HG02840 (cell line): ENCODE data around the gene LAGE3.
"Not testable (repeated sequence)": the region's sequence is repeated elsewhere in the genome, so short reads cannot be mapped to it uniquely, and the experiment has no call there.

Experiments
- ATAC-seq: cut with Tn5 transposase; IDR thresholded peaks from one replicate; pipeline ENCODE4 v1.9.1; 2021; ENCODE audit warnings: mild to moderate bottlenecking, moderate library complexity, moderate number of reproducible peaks; ENCODE audit not compliant: unreplicated experiment, low FRiP score

LAGE3 gene

DNA sequence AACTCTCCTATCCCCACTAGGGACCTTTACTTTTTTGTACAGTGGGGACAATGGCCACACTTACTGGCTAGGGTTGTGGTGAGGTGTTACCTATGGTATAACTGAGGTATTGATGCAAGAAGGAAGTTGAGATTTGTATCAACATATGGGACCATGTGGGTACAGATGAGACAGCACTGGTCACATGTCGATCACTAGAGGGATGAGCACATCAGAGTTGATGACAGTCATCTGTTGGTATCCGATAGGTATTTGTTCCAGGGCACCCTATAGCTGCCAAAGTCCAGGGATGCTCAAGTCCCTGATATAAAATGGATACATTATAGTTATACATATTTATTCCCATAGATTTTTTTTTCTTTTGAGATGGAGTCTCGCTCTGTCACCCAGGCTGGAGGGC, 23.9 kb upstream of the LAGE3 start:
- no peak for ATAC-seq

DNA sequence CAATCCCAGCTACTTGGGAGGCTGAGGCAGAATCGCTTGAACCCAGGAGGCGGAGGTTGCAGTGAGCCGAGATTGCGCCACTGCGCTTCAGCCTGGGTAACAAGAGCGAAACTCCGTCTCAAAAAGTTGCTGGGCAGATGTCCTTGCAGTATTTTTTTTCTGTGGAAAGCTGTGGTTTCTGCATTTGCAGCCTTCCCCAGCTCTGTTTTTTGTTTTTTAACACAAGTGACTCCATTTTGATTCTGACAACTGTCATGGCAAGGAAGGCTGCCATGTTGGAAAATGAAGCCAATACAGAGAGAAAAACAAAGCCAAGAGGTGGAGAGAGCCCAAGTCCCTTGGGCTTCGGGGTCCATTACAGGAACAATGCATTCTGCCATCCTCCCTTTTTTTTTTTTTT, 23.0 kb upstream of the LAGE3 start:
- no peak for ATAC-seq

DNA sequence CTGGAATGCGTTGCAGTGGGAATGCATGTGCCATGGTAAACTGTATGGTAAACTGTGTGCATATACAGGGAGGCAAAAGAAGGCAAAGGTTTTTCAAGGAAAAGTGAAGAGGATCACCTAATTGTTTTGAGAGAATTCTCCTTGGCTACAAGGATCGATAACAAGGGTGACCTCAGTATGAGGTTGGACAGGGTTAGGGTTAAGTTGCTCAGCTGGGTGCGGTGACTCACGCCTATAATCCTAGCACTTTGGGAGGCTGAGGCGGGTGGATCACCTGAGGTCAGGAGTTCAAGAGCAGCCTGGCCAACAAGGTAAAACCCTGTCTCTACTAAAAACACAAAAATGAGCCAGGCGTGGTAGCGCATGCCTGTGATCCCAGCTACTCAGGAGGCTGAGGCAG, 22.3 kb upstream of the LAGE3 start:
- not testable (repeated sequence) for ATAC-seq

DNA sequence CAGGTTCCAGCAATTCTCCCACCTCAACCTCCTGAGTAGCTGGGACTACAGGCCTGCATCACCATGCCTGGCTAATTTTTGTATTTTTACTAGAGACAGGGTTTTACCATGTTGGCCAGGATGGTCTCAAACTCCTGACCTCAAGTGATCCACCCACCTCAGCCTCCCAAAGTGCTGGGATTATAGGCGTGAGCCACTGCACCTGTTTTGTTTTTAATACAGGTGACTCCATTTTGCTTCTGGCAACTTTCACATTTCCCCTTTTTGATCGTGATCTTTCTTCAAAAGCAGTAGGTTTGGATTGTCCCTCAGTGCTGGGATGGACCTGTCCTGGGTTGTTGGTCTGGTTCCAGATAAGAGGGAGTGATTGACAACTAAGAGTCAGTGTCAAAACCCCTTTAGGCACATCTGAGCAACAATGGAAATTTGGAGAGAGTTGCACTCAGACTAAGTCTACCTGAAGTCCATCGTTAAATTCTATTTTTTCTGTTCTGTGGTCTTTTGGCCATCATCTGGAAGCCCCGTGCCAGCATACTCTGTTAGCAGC, 17.6 kb upstream of the LAGE3 start:
- ATAC-seq = not testable (repeated sequence)

DNA sequence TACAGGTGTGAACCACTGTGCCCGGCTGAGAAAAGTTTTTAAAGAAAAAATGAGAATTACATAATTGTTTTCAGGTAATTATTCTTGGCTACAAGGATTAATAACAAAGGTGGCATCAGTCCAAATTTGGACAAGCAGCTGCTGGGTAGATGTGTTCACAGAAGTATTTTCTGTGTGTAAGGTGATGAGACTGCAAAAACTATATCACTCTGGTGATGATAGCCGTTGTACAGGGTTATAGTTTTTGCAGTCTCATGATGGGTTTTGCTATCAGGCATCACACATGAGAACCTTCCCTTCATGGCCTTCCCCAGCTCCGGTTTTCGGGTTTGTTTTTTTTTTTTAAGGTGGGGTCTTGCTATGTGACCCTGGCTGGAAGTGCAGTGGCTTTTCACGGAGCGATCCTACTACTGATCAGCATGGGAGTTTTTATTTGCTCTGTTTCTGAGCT, 16.4 kb upstream of the LAGE3 start:
- ATAC-seq = no peak

DNA sequence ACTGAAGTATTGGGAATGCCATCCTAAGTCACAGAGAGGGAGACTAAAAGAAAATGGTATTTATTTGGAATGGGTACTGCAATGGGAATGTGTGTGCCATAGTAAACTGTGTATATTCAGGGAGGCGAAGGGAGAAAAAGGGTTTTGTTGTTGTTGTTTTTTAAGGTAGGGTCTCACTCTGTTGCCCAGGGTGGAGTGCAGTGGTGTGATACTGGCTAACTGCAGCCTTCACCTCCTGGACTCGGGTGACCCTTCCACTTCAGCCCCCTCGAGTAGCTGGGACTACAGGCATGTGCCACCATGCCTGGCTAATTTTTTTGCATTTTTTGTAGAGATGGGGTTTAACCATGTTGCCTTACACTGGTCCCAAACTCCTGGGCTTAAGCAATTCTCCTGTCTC, 15.6 kb upstream of the LAGE3 start:
- no peak for ATAC-seq

DNA sequence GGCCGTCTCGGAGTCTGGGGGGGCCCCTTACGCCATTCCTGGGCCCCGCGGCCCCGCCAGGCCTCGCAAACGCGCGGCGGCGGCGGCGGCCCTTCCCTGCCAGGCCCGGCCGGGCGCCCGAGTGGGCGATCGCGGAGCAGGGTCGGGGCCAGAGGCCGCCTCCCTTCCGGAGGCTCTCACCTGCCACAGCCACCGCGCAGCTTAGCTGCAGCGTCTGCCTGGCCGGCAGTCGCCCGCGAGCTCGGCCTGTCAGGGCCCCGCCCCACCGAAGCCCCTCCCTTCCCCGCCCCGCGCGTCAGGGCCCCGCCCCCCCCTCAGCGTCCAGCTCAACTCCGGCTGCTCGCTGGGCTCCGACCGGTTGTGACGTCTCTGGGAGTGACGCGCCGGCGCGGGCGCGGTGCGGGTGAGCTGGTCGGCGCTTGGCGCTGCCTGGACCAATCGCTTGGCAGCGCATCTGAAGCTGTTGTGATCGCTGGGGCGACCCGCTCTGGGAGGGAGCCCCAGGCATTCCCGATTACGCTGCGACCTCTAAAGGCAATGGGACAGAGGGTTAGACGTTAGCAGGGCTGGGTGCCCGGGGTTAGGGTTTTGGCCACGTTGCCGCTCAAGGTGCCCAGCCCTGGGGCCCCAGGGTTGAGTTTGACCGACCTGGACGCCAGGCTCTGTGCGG, 11.5 kb upstream of the LAGE3 start, which contains the start of gene SLC10A3:
TSS of gene SLC10A3 (minus strand) at position 216 of the 670 bp plus-strand sequence. CDS start 1,689 bp downstream, outside the sequence.
- peak; percentile 71 for ATAC-seq

DNA sequence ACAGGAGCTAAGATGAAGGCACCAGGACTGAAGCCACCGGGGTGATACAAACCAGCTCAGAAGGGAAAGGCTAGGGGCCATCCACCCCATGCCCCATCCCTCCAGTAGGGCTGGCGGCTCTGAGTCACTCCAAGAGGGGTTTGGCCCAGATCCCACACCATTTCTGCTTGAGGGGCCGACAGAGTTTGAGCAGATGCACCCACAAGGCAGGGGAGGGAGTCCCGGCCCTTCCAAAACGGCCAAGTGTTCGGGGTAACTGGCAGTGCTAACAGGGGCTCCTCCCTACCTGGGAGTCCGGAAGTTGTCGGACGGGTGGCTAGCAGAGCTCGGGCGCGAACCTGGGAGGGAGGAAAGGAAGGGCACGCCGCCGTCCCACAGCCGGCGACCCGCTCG, 10.9 kb upstream of the LAGE3 start:
- ATAC-seq = peak; percentile 9

DNA sequence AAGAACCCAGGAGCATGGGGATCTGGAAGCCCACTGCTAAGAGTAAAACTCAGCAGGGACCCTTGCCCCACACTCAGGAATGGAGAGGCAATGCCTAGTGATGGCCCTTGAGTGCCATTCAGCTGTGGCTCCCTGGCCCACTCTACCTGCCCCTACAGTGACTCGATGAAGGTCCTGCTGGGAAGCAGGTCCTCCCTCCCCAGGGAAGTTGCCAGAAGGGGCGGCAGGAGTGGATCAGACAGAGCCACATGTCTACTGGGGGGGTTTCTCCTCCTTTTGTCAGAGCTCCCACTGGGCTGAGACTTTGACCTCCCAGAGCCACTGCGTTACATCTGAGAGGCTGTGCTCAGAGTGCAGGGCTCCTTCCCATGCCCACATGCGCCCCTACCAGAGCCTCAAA, 10.1 kb upstream of the LAGE3 start:
- no peak for ATAC-seq

DNA sequence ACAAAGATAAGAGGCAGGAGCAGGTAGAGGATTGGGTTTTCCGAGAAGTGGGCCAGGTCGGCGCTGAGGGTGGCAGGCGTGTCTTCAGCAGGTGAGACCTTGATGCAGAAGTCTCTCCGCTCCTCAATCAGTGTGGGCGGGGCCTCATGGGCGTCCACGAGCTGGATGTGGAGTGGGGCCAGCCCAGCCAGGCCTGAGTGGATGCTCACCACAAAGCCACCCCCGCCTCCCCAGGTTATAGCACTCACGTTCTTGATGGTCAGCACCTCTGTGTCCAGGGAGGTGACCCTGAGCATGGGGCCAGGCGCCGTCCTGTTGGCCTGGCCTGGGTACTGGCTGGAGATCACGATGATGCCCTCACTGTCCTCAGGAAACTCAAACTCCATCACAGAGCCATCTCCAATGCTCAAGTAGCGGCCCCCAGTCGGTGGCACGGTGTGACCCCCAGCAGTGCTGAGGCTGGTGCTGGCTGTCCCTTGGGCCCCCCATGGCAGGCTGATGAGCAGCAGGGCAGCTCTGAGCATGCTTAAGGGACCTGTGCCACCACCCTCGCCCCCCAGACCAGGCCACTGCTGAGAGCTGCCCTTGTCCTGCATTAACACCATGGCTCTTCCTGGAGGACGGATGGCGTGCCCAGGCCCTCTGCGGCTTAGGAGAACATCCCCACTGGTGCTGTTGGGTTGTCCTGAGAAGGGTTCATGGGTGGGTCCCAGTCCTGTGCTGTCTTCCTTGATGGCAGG, 9.4 kb upstream of the LAGE3 start:
- no peak for ATAC-seq

DNA sequence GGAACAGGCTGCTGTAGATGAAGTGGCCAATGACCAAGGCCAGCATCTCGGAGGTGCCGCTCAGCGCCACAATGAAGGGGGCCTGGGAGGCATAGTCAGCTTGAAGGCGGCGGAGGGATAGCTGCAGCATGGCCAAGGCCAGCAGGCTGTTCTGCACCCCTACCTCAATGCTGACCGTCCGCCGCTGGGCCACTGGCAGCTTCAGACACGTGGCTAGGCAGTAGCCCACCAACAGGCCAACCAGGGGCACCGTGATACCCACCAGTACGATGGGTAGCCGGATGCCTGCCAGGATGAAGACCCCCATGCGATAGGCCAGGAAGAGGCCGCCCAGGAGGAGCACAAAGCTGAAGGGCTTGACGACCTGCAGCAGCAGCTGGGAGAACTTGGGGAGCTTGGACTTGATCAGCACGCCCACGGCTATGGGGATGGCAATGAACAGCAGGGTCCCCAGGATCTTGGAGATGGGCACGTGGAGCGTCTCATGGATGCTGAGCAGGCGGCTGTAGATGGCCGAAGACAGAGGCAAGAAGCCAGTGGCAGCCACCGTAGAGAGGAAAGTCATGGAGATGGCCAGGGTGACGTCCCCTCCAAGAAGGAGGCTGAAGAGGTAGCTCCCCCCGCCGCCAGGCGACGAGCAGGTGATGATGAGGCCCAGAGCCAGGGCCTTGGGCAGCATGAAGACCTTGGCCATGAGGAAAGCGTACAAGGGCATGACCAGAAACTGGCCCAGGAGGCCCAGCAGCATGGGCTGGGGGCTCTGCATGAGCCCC, 8.6 kb upstream of the LAGE3 start:
- ATAC-seq = no peak

DNA sequence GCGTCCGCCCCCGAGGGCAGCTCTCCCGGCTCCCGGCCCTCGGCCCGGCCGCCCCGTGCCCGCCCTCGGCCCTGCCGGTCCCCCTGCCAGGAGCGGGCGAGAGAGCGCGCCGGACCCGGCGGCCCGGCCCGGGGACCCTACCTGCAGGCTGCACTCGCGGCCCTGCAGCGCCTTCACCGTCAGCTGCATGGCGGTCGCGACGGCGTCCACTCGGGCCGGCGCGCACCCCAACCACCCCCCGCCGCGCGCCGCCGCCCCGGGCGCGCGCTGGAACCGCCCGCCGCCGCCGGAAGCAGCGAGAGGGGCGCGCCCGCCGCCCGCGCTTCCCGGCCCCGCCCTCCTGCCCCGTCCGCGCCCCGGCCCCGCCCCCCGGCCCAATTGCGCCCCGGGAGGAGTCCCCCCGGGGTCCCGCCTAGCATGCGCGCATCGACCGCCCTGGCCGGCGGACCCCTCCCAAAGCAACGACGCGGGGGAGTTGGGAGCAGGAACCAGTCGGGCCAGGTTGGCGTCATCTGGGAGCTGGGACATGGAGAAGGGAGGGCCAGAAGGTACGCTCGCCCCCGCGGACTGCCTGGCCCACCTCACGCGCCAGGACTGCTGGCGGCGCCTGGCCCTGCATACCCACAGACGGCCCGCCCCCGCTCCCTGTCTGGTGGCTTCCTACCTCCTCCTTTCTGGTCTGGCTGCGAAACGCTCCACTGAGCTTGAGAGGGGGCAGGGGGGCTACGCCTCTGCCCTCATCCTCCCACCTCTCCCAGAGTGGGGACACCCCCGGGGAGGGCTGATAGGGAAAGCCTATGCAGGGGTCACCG, 7.5 kb upstream of the LAGE3 start, which contains the start of gene UBL4A:
TSS of gene UBL4A (minus strand) at position 220 of the 812 bp plus-strand sequence. CDS start at position 189, 31 bp downstream.
- no peak for ATAC-seq

DNA sequence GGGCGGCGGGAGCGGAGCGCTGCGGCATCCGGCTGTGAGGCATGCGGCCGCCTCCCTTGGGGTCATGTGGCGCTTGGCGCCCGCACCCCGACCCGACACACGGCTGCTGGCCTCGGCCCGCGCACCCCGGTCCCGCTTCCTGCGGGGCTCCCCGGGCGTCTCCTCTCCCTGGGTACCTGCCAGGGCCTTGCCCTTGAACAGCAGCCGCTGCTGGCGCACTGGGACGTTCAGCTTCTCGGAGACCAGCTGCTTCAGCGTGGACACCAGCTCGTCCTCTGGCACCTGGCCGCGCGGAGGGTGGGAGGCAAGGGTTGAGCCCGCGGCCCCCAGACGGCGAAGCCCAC, 6.9 kb upstream of the LAGE3 start:
- ATAC-seq = no peak

DNA sequence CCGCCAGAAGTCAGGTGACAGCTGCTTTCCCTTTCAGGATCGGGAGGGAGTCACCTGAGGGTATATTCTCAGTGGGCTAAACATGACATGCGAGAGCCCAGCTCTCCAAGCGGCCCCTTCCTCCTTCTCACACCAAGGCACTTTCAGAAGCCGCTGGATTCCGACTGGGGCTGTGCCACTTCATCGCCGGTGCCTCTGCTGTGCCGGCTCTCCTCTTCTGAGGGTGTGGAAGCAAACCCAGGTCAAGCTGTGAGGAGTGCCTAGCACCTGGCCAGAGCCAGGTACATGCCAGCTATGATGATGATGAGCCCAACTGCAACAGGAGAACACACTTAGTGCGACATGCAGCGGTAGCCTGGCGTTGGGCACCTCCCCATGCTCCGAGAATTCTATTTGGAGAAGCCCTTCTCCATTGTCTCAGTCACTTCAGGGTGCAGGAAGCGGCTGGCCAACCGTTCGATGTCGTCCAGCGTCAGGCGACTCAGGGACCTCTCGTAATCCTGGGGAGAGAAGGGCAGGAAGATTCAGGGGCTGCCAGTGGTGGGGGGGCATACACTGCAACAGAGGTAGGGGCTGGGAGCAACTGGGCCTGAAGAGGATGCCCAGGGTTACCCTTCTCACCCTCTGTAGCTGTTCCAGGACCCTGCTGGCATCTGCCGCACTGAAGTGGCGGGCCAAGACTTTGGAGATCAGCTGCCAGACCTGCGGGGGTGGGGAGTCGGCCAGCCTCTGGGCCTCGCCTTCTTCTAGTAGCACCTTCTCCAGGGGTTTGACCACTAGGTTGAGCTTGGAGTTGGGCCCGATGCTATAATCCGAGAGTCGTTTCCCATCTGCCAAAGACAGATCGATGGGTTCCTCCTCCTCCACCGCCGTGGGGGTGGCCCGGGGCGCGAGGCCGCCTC, 6.3 kb upstream of the LAGE3 start:
- no peak for ATAC-seq

DNA sequence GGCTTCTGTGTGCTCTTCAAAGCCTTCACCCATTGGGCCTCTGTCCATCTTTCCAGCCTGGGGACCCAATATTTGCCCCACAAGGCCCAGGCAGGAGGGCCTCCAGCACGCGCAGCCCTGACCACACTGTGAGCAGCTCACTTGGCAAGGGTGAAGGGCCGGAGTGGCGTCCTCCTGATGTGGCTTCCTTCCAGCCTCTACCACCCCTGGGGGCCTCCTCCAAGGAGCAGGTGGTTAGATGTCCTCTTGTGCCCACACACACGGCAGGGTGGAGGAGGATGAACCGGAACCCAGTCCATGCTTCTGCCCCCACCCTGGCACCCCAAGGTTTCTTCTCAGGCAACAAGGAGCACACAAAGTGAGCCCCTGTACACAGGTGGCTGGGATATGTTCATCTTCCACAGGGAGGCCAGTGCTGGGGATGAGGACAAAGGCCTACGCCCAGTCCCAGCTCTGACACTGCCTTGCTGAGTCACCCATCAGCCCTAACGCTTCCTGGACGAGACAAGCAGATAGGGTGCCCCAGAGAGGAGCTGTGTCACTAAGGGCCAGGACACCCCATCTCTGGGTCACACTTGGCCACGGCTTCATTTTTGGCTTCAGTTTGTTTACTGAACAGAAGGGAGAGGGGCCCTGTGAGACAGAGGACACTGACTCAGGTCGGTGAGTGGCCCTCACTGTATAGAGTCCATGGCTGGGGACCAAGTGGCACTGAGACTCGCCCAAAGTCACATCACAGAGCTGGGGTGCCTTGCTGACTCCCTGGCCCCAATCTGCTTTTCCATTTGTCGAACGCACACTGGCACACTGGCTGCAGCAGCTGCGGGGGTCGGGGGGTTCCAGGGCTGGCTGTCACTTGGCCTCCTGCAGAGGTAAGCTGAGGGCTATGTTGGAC, 5.4 kb upstream of the LAGE3 start:
- no peak for ATAC-seq

DNA sequence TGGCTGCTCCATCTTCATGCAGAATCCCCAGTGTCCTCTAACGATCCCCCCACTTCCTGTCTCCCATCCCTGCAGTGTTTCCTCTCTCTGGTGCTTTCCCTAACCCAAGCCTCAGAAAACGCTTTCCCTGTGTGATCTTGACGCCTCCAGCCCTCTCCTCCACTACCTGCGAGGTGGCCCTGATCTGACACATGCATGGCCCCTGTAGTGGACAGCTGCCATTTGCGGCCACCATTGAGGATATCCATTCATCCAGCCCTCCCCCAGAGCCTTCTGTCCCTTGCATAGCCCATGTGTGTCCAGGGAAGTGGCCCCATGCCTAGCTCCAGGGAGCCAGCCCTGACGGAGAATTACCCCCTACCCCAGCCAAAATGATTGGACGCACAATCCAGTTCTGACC, 4.2 kb upstream of the LAGE3 start:
- no peak for ATAC-seq

DNA sequence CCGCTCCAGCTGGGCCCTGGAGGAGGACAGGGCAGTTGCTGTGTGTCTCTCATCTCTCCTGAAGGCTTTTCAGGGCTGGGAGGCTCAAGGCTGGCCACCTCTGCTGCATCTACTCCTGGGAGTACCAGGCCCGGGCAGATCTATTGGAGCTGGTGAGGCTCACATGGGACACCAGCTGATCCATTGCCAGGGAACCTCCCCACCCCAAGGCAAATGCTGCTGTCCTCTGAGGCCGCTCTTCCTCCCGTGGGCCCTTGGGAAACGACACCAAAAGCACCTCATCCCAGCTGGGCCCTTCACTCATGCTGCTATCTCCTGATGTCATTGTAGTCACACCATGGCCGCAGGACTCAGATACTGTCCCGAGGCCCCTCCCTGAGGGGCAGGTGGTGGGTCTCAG, 3.7 kb upstream of the LAGE3 start:
- no peak for ATAC-seq

DNA sequence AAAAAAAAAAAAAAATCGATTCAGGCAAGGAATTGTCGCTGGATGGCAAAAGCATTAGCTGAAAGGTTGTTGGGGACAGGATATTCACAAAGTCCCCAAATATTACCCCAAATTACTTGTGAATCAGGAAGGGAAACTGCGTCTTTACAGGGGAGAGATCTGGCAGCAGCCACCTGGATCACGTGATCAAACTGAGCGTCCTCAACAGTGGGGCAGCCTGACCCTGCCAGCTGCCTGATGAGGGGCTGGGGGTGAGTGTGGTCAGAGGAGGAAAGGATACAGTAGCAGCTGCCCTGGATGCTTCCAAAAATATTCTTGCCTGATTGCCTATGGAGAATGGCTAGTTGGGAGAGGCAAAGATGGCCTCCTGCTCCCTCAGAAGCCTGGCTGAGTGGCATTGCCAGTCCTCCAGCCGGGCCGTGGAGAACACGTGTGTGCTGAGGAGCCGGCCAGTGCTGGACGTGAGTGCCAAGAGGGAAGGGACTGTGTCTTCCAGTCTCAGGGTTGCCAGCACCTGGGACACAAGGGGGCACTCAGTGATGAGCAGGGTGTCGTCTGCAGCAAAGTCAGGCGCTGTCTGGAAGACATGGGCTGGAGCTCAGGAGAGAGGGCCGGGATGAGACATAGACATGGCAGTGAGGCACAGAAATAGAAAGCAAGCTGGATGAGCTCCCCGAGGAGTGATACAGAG, 3.0 kb upstream of the LAGE3 start:
- no peak for ATAC-seq
